PC-9 (cell line): ENCODE data around the gene SRSF7.

Experiments
- CTCF ChIP-seq: fragments of 200-600 bp; sonication (generic); conservative IDR thresholded peaks from 2 replicates; pipeline ENCODE4 v1.6.1; 2017; ENCODE audit warnings: mixed run types, antibody characterized with exemption, mild to moderate bottlenecking, moderate library complexity
- EZH2 ChIP-seq: fragments of 200-600 bp; sonication (generic); IDR thresholded peaks from 2 replicates; pipeline ENCODE4 v1.8.0; 2017; ENCODE audit warnings: antibody characterized with exemption, low read depth

- no peak for TF ChIP-seq CTCF
- no peak for TF ChIP-seq EZH2
Observed at GRCh38 chr2:38748943-38749804, 2.0 kb downstream of the SRSF7 start.
